ENCODE measurements around the gene DPM3.

Gene DPM3

GRCh38 chr1:155172732-155173477, 32.6 kb upstream of the DPM3 start, which contains the start of gene KRTCAP2:
Gene KRTCAP2, minus strand, starts transcription at chr1:155173304. Its CDS starts 80 bp downstream, at chr1:155173224.
- Histone ChIP-seq H3K4me3 (ENCODE audit: low read depth, low read length) (peak within 1 kb of the TSS; percentile 85), H3K9me3 (ENCODE audit: severe bottlenecking) (no peaks in the 10 kb centered on the region), H3K27me3 (ENCODE audit: insufficient read depth, low read depth, severe bottlenecking) (no peaks in the 10 kb centered on the region), H3K36me3 (peaks cover 31% of the 10 kb centered on the region), H3K27ac (peak within 1 kb of the TSS; percentile 78)
- TF ChIP-seq, protein P1, sequence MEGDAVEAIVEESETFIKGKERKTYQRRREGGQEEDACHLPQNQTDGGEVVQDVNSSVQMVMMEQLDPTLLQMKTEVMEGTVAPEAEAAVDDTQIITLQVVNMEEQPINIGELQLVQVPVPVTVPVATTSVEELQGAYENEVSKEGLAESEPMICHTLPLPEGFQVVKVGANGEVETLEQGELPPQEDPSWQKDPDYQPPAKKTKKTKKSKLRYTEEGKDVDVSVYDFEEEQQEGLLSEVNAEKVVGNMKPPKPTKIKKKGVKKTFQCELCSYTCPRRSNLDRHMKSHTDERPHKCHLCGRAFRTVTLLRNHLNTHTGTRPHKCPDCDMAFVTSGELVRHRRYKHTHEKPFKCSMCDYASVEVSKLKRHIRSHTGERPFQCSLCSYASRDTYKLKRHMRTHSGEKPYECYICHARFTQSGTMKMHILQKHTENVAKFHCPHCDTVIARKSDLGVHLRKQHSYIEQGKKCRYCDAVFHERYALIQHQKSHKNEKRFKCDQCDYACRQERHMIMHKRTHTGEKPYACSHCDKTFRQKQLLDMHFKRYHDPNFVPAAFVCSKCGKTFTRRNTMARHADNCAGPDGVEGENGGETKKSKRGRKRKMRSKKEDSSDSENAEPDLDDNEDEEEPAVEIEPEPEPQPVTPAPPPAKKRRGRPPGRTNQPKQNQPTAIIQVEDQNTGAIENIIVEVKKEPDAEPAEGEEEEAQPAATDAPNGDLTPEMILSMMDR (IDR thresholded peaks at IDR 0.05; ENCODE audit: low read depth, low read length): peak; percentile 100
- peak; percentile 100 for DNase-seq

DNA sequence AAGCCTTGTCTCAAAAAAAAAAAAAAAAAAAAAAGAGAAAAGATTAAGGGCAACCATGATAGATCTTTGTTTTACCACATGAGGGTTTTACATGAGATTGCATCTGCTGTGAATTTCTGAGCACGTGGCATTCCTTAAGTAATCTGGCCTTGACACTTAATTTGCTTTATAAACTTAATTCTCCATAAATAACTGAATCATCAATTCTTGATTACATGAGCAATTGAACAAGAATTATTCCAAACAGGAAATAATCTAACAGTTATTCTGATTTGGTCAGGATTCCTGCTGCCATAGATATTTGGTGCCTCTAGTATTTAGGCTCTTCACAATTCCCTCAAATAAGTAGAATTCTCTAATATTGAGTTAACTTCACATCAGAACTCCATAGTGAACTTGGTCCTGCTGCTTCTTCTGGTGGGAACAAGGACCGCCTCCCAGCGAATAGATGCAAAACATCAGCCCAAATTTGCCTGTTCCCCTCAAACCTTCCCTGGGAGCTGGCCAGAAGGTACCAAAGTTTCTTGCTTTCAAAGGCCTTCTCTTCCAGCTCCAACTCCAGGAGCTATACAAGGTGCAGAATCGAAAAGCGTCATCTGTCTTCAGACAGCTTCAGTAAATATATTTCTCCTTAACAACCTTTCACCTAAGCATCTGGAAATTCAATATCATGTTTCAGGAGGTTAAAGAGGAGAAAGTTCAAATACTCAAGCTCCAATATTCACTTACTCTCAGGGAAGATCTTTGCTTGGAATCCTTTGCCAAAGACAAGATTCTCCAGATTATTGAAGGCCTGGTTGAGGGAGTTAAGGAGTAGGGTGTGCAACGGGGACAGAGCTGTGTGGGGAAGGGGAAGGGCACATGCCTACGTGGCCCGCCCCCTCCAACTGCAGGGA, 31.8 kb upstream of the DPM3 start:
- no peaks in the 10 kb centered on the region for H3K9me3 ChIP-seq (ENCODE audit: severe bottlenecking)
- H3K36me3 ChIP-seq: peaks cover 26% of the 10 kb centered on the region
- H3K27ac ChIP-seq: peak overlapping the region; percentile 78
- DNase-seq: peak; percentile 9
- no peaks in the 10 kb centered on the region for H3K27me3 ChIP-seq (ENCODE audit: insufficient read depth, low read depth, severe bottlenecking)
- TF ChIP-seq, protein P1 (IDR thresholded peaks at IDR 0.05; ENCODE audit: low read depth, low read length): no peak
- peak overlapping the region; percentile 85 for H3K4me3 ChIP-seq (ENCODE audit: low read depth, low read length)

DNA sequence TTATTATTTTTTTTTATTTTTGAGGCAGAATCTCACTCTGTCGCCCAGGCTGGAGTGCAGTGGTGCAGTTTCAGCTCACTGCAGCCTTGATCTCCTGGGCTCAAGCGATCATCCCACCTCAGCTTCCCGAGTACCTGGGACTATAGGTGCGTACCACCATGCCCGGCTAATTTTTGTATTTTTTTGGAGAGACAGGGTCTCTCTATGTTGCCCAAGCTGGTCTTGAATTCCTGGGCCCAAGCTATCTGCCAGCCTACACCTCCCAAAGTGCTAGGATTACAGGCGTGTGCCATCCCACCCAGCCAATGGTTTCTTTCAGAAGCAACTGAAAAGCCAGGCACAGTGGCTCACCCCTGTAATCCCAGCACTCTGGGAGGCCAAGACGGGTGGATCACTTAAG, 30.5 kb upstream of the DPM3 start:
- TF ChIP-seq, protein P1 (IDR thresholded peaks at IDR 0.05; ENCODE audit: low read depth, low read length): no peak

GRCh38 chr1:155170101-155170785, 29.9 kb upstream of the DPM3 start:
- H3K27me3 ChIP-seq (ENCODE audit: insufficient read depth, low read depth, severe bottlenecking): no peaks in the 10 kb centered on the region
- H3K4me3 ChIP-seq (ENCODE audit: low read depth, low read length): no peak overlapping the region
- DNase-seq: peak; percentile 4
- peaks cover 23% of the 10 kb centered on the region for H3K36me3 ChIP-seq
- TF ChIP-seq, protein P1 (IDR thresholded peaks at IDR 0.05; ENCODE audit: low read depth, low read length): no peak
- no peak overlapping the region for H3K27ac ChIP-seq
- H3K9me3 ChIP-seq (ENCODE audit: severe bottlenecking): no peaks in the 10 kb centered on the region

More for the DNA sequence above, 30.5 kb upstream of the DPM3 start:
- no peaks in the 10 kb centered on the region for H3K27me3 ChIP-seq (ENCODE audit: insufficient read depth, low read depth, severe bottlenecking)
- H3K4me3 ChIP-seq (ENCODE audit: low read depth, low read length): no peak overlapping the region
- no peaks in the 10 kb centered on the region for H3K9me3 ChIP-seq (ENCODE audit: severe bottlenecking)
- no peak overlapping the region for H3K27ac ChIP-seq
- peaks cover 23% of the 10 kb centered on the region for H3K36me3 ChIP-seq
- DNase-seq: peak; percentile 8

DNA sequence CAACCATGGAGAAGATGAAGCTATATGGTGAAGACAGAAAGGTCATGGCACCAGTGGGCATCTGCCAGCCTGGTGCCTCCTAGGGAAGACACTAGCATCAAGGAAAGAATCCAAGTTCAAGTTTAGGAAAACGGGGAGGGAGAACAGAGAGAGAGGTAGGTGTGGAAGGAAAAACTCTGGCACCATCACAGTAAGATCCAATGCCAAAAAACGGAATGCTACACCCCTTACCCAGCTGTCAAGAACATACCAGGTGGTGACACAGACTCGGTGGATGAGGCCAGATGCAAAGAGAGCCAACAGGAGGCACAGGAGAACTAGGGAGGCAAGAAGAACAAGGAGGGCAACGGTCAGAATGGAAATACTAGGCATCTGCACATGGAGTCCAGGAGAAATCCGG, 29.2 kb upstream of the DPM3 start:
- Histone ChIP-seq H3K36me3 (peaks cover 23% of the 10 kb centered on the region), H3K27ac (no peak overlapping the region), H3K9me3 (ENCODE audit: severe bottlenecking) (peaks cover 2% of the 10 kb centered on the region), H3K27me3 (ENCODE audit: insufficient read depth, low read depth, severe bottlenecking) (no peaks in the 10 kb centered on the region), H3K4me3 (ENCODE audit: low read depth, low read length) (no peak overlapping the region)
- TF ChIP-seq, protein P1 (IDR thresholded peaks at IDR 0.05; ENCODE audit: low read depth, low read length): no peak
- DNase-seq: peak; percentile 3
